AG09309 (cell line): ENCODE data around the gene CYP3A7.
"Not testable (repeated sequence)": the region's sequence is repeated elsewhere in the genome, so short reads cannot be mapped to it uniquely, and the experiment has no call there.

Source experiments
- DNase-seq: peaks from one replicate; pipeline ENCODE4 v3.0.0-alpha.2; 2010; ENCODE audit warnings: low read depth
- H3K4me3 ChIP-seq: 2 replicates; pipeline ENCODE4 v1.5.1; 2011; ENCODE audit warnings: mild to moderate bottlenecking, low read depth, low read length, moderate library complexity; ENCODE audit not compliant: control insufficient read depth
- TF ChIP-seq, protein P1 (sequence below): IDR thresholded peaks from 2 replicates; pipeline ENCODE4 v1.5.1; 2011; ENCODE audit warnings: mild to moderate bottlenecking, low read depth, low read length, inconsistent platforms; ENCODE audit not compliant: insufficient read depth, control insufficient read depth; ENCODE audit errors: missing control alignments

CYP3A7 gene

DNA sequence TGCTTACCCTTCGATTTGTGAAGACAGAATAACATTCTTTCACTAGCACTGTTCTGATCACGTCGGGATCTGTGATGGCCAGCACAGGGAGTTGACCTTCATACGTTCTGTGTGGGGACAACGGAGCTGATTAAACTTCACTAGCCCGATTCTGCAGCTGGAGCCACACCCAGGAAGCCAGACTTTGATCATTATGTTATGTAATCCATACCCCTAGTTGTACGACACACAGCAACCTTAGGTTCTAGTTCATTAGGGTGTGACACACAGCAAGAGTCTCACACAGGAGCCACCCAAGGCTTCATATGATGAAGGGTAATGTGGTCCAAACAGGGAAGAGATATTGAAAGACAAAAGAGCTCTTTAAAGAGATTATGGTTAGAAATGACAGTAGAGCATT, 62.4 kb downstream of the CYP3A7 start:
- TF ChIP-seq, protein P1, sequence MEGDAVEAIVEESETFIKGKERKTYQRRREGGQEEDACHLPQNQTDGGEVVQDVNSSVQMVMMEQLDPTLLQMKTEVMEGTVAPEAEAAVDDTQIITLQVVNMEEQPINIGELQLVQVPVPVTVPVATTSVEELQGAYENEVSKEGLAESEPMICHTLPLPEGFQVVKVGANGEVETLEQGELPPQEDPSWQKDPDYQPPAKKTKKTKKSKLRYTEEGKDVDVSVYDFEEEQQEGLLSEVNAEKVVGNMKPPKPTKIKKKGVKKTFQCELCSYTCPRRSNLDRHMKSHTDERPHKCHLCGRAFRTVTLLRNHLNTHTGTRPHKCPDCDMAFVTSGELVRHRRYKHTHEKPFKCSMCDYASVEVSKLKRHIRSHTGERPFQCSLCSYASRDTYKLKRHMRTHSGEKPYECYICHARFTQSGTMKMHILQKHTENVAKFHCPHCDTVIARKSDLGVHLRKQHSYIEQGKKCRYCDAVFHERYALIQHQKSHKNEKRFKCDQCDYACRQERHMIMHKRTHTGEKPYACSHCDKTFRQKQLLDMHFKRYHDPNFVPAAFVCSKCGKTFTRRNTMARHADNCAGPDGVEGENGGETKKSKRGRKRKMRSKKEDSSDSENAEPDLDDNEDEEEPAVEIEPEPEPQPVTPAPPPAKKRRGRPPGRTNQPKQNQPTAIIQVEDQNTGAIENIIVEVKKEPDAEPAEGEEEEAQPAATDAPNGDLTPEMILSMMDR: no peak
- no peak overlapping the region for H3K4me3 ChIP-seq
- DNase-seq: no peak

DNA sequence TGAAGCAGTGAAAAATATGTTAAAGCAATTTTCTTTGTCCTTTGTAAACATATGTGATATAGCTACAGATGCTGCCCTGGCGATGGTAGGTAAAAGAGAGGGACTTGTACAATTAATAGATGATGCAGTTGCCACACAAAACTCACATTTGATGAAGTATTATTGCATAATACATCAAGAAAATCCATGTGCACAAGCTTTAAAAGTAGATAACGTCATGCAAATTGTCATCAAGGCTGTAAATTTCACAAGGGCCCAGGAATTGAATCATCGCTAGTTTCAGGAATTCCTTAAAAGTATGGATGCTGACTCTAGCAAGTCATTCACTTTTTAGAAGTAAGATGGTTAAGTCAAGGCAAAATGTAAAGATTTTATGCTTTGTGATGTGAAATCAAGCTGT, 65.2 kb downstream of the CYP3A7 start:
- no peak overlapping the region for H3K4me3 ChIP-seq
- TF ChIP-seq, protein P1: no peak
- no peak for DNase-seq

DNA sequence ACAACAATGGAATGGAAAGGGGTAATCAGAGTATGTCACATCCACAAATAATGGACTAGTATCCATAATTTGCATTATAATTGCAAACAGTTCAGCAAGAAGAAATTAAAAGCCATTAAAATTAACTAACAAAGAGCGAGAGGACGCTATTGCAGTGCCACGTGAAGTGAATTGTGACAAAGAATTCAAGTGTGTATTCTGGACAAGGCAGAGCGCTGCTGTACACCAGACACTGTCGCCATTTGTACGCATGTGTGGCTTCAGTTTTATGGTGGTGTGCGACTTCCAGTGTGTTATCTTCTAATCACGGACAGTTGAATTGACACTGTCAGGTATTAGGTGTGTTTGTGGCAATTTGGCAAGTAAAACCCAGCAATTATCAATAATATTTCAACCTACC, 66.5 kb downstream of the CYP3A7 start:
- DNase-seq: no peak
- no peak overlapping the region for H3K4me3 ChIP-seq
- TF ChIP-seq, protein P1: no peak

DNA sequence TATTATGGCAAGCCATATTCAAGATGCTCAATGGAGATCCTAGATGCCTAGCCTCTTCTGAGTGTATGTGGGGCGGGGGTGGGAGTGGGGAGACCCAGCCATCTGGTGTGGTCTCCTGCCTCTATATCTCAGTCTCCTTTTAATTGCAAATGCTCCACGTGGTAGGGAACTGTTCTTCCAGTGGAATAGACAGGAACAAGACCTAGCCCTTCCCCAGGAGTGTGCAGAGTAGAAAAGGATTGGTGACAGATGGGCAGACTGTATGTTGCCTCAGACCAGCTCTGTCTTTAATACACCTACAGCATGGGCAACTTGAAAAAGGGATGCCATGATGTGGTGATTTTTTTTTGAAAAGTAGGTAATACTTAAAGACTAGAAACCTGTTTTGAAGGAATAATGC, 67.8 kb downstream of the CYP3A7 start:
- DNase-seq: no peak

DNA sequence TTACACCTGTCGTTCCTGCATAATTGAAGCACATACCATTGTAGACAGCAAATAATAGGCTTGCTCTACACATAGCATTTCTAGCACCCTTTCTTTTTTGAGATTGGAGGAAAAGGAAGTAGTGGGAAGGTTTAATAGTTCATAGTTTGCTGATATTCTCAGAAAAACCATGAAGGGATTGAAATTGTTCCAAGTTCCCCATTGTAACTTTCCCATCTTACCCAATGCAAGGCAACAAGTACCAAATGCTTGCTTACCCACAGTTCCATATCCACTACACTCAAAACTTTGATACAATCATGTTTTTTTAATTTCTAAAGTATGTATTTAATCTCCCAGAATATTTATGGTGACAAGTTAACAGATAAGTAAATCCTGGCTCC, 69.0 kb downstream of the CYP3A7 start:
- no peak overlapping the region for H3K4me3 ChIP-seq
- TF ChIP-seq, protein P1: no peak
- DNase-seq: no peak

More for the DNA sequence above, 67.8 kb downstream of the CYP3A7 start:
- no peak overlapping the region for H3K4me3 ChIP-seq
- TF ChIP-seq, protein P1: no peak

DNA sequence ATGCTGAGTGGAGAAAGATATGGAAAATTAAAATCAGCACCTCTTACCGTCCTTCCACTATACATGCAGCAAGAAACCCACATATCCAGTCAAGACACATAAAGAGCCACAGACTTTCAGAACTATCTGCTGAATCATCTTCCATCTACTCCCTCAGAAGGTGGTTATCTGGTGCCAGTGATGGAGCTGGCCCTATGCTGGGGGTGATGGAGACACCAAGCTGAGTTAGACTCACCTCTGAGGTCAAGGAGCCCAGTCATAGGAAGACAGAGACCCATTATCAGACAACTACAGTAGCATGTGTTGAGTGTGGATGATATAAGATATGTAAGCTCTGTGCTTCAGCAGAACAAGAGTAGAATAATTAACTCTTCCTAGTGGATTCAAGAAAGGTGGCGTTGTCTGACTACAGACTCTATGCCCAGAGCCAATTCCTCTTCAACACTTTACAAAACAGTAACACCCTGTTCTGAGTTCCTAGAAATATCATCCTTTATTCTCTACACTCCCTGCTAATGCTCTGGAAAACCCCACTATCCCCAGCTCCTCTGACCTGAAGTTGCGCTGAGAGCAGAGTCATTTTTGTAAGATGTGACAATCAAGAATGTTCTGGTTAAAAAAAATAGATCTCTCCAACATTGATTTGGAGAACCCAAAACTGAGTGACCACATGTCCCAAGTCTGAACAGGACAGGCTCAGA, 69.5 kb downstream of the CYP3A7 start:
- TF ChIP-seq, protein P1: no peak
- no peak overlapping the region for H3K4me3 ChIP-seq
- DNase-seq: no peak

DNA sequence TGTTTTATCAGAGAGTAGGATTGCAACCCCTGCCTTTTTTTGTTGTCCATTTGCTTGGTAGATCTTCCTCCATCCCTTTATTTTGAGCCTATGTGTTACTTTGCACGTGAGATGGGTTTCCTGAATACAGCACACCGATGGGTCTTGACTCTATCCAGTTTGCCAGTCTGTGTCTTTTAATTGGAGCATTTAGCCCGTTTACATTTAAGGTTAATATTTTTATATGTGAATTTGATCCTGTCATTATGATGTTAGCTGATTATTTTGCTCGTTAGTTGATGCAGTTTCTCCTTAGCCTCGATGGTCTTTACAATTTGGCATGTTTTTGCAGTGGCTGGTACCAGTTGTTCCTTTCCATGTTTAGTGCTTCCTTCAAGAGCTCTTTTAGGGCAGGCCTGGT, 77.1 kb downstream of the CYP3A7 start:
- H3K4me3 ChIP-seq, DNase-seq: not testable (repeated sequence)
